NCI-H345 treated with DMSO at 0.1 percent for 48 hours (cell line): Measurements from ENCODE around the gene PTMS.

ENCODE experiments used
- DNase-seq: peaks from one replicate; lab custom pipeline; 2025; ENCODE audit not compliant: unreplicated experiment; lab: John Stamatoyannopoulos, UW

PTMS gene

GRCh38 chr12:6771509-6772330 lies 5.6 kb downstream of the PTMS start:
- no peak for DNase-seq

GRCh38 chr12:6772331-6772695 lies 6.2 kb downstream of the PTMS start, which contains the start of gene LAG3:
LAG3 (plus strand) TSS chr12:6772520; CDS start chr12:6772853, 333 bp downstream.
- DNase-seq, result no peak

DNA sequence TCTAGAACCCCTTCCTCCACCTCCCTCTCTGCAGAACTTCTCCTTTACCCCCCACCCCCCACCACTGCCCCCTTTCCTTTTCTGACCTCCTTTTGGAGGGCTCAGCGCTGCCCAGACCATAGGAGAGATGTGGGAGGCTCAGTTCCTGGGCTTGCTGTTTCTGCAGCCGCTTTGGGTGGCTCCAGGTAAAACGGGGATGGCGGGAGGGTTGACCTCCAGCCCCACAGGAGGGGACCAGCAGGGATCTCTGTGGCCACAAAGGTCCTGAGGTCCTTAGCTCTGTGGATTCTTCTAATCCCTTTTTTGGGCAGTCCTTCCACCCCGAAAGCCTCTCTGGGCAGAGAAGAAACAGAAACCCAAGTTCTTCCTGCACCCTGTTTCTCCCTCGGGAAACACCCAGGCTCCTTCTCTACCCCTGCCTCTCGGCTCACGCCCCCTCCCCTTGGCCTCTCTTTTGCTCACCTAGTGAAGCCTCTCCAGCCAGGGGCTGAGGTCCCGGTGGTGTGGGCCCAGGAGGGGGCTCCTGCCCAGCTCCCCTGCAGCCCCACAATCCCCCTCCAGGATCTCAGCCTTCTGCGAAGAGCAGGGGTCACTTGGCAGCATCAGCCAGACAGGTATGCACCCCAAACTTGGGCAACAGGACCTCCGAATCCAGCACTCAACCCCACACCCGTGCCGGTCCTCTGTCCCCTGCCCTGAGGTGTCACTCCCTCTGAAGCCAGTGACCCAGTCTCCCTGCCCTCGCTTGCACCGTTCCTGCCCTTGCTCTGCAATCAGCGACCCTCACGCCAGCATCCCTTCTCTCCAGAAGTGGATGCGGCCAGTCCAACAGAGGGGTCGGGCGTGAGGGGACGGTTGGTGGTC lies 6.8 kb downstream of the PTMS start:
- no peak for DNase-seq

DNA sequence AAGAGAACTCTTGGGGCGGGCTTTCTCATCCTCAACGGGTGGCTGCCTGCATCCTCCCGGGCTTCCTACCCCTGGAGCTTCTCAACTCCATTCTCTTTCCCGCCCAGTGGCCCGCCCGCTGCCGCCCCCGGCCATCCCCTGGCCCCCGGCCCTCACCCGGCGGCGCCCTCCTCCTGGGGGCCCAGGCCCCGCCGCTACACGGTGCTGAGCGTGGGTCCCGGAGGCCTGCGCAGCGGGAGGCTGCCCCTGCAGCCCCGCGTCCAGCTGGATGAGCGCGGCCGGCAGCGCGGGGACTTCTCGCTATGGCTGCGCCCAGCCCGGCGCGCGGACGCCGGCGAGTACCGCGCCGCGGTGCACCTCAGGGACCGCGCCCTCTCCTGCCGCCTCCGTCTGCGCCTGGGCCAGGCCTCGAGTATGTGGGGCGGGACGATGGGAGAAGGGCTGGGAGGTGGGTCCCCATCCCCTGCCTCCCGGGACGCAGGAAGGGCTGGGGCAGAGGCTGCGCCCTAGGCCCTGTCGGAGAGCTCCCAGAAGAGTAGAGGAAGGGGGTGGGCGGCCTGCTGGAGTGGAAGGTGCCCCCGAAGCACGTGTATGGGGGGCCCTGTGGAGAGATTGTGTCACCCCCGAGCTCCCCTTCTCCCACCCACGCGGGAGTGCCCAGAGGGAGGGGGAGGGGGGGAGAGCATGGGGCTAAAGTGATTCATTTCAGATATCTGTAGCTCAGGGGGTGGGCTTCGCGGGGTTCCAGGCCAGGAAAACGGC lies 7.6 kb downstream of the PTMS start:
- no peak for DNase-seq

GRCh38 chr12:6774499-6775062 lies 8.4 kb downstream of the PTMS start:
- DNase-seq, result no peak

- DNase-seq, result no peak
Measured at GRCh38 chr12:6775185-6776174, 9.3 kb downstream of the PTMS start.

DNA sequence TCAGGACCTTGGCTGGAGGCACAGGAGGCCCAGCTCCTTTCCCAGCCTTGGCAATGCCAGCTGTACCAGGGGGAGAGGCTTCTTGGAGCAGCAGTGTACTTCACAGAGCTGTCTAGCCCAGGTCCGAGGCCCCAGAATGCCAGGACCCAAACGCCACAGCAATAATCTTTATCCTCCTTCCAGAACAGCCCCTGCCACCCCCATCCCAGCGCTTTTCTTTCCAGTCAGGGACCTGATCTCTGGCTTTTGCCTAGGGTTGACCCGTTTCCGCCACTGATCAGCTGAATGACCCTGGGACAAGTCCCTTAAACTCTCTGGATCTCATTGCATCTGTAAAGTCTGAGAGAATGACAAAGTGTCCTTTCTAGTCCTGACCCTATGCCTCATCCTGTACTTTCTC lies 11.2 kb downstream of the PTMS start:
- no peak for DNase-seq

GRCh38 chr12:6778217-6778573 lies 12.0 kb downstream of the PTMS start:
- no peak for DNase-seq

DNA sequence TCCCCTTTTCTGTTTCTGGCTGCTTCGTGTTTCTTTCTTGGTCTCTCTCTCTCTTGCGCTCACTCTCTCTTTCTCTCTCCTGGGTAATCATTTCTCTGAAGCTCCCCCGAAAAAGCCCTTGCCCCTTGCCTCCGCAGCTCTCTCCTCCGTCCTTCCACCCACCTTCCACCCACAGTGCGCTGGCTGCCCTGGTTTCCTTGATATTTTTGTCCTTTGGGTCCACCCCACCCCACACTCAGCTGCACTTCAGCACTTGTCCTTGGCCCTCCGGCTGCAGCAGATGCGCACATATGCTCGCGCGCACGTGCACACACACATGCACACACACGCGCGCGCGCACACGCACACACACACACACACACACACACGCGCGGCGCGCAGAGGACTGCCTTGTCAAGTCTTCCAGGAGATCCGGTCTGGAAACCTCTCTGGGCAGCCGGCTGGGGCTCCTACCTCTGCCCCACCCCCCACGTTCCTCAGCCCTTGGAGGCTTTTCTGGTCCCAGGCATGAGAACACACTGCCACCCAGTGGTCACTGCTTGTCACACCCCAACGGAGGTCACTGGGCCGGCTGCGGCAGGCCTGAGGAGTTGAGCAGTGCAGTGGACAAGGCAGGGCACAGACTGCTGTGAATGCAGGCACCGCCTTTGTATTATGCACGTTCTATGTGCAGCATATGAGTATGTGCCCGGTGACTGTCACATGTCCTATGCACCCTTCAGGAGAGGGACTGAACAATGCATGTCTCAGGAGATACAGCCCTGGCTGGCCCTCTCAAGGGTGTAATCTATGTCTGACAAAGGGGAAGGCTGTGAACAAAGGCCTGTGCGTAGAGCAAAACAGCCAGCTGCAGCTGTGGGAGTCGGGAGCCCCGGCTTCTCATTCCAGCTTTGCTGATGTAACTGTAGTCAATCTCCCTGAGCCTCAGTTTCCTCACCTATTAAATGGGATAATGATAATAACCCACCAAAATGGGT lies 12.7 kb downstream of the PTMS start:
- peak; percentile 70 for DNase-seq

- no peak for DNase-seq
Measured at GRCh38 chr12:6779708-6780432, 13.7 kb downstream of the PTMS start.

DNA sequence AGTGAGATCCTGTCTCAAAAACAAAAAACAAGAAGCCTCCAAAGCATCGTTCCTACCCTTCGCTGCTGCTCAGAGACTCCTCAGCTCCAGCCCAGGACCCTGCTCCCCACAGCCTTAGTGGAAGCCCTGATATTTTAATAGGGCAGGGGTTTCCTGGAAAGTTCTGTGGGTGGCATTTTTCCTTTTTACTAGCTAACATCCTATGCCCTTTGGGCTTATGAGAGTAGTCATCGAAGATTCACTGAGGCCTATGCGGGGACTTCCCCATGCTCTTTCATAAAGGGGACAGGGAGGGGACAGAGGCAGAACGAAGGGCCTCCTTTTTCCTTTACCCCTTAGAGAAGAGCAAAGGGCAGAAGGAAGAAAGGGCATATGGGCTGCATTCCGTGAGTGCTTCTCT lies 14.4 kb downstream of the PTMS start:
- DNase-seq, result no peak

- DNase-seq, result no peak
Measured at GRCh38 chr12:6782119-6782518, 16.0 kb downstream of the PTMS start.

- DNase-seq, result no peak
Measured at GRCh38 chr12:6782850-6783566, 16.8 kb downstream of the PTMS start.

DNA sequence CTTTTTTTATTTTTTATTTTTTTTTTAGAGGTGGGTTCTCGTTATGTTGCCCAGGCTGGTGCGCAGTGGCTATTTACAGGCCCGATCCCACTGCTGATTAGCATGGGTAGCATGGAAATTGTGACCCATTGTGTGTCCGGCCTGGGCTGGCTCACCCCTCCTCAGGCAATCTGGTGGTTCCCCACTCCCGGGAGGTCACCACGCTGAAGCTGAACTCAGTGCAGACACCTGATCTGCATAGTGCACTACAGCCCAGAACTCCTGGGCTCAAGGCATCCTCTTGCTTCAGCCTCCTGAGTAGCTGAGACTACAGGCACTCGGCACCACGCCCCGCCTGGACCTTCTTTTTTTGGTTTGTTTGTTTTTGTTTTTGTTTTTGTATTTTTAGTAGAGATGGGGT lies 17.7 kb downstream of the PTMS start:
- no peak for DNase-seq

GRCh38 chr12:6784296-6784695 lies 18.1 kb downstream of the PTMS start:
- DNase-seq, result no peak

GRCh38 chr12:6784761-6785160 lies 18.6 kb downstream of the PTMS start:
- no peak for DNase-seq

- DNase-seq, result no peak
Measured at GRCh38 chr12:6786416-6787094, 20.4 kb downstream of the PTMS start.
